Adrenal gland (tissue), 12 donors: ENCODE measurements around the gene TROAP. TPM values are rescaled to one million over a fixed set of nuclear protein-coding genes. Genes with fewer than 3 reads are reported as not detected.
A peak's percentile ranks its signal among the peaks of the same experiment; 100 is the strongest.

Source experiments
- DNase-seq, 7 donors: peaks; one replicate each; pipeline ENCODE4 v3.0.0-alpha.2; 2019 to 2020
- H3K27ac ChIP-seq, 5 donors: fragments of 200-600 bp; sonication (generic) in 4 of 5; 1 replicate in 3 of 5; 2 replicates in 2 of 5; pipeline versions ENCODE4 v1.5.1 to v1.8.0; 2016 to 2020; ENCODE audit warnings: mild to moderate bottlenecking in 1 of 5
- H3K27me3 ChIP-seq: fragments of 200-600 bp; 2 replicates; pipeline ENCODE4 v1.8.0; 2021
- H3K36me3 ChIP-seq, 2 donors: fragments of 200-600 bp; replicated peaks in 1 of 2; 1 replicate in 1 of 2; 2 replicates in 1 of 2; pipeline versions ENCODE4 v1.5.1 to v1.8.0; 2018 to 2022
- H3K4me1 ChIP-seq, 2 donors: fragments of 200-600 bp; replicated peaks in 1 of 2; 1 replicate in 1 of 2; 2 replicates in 1 of 2; pipeline versions ENCODE4 v1.5.1 to v1.8.0; 2018 to 2021
- H3K4me3 ChIP-seq, 4 donors: fragments of 200-600 bp; sonication (generic) in 3 of 4; one replicate each; pipeline ENCODE4 v1.5.1; 2016 to 2018
- H3K9me3 ChIP-seq, 3 donors: fragments of 200-600 bp; sonication (generic) in 1 of 3; replicated peaks in 1 of 3; 1 replicate in 2 of 3; 2 replicates in 1 of 3; pipeline versions ENCODE4 v1.5.1 to v1.8.0; 2016 to 2021
- POLR2A ChIP-seq, 2 donors: fragments of 450-650 bp; IDR thresholded peaks; one replicate each; pipeline ENCODE4 v1.6.1; 2017; ENCODE audit warnings: antibody characterized with exemption in 2 of 2, mild to moderate bottlenecking in 2 of 2, moderate library complexity in 1 of 2
- WGBS, 4 donors: extraction: QIAGEN DNeasy Blood & Tissue Kit in 2 of 4; methylation state at CpG; one replicate each; pipeline versions ENCODE4 v1.1.5 to v1.1.7; 2013 to 2017; 5-methylcytosine and 5-hydroxymethylcytosine counted together
- intact Hi-C, 2 donors: fragments of 100-400 bp; cut with DNase I; formaldehyde crosslinking; loops; one replicate each; pipeline versions ENCODE4 v1.14.1 to v1.15.0; 2022 to 2023
- polyA plus RNA-seq, 3 donors: library from polyadenylated mRNA; stranded (reverse); fragments of 200-250 nt in 2 of 3; fragments of 350-450 nt in 1 of 3; fragmentation: Illumina TruSeq in 1 of 3; extraction: RNeasy Lipid Tissue Mini Kit (QIAGEN cat#74804) in 1 of 3; gene quantifications; one replicate each; pipeline ENCODE4 v1.2.3, GENCODE V29; 2013 to 2014
- total RNA-seq, 9 donors: library from RNA; depleted of rRNA in 4 of 9; stranded (reverse); fragments of >200 nt in 4 of 9; fragments of 120-200 nt in 1 of 9; fragmentation: NEBNext Ultra II Directional in 1 of 9; extraction: Animal tissue kit (Norgen Biotek cat#: 25700) in 1 of 9; gene quantifications; one replicate each; pipeline versions ENCODE4 v1.1.0 to v1.2.4, GENCODE V29; 2013 to 2023
- TF ChIP-seq, protein P1 (sequence below), 6 experiments: fragments of 450-650 bp in 4 of 6; fragments of 200-600 bp in 2 of 6; sonication (generic) in 1 of 6; IDR thresholded peaks; 1 replicate in 5 of 6; 2 replicates in 1 of 6; pipeline versions ENCODE4 v1.5.1 to v1.8.0; 2016 to 2021; ENCODE audit warnings: antibody characterized with exemption in 6 of 6, mild to moderate bottlenecking in 2 of 6, moderate library complexity in 1 of 6
- donor health status: healthy with polysubstance abuse.
- donor health status: Bipolar disorder and iron deficiency.
- donor health status: DM: yes; HTN: yes; CAD: no.
- donor health status: DM: no; HTN: no; CAD: no.
- donor health status: DM: no; HTN: no; CAD: no.
- donor health status: DM: yes; HTN: yes; CAD: no.

Gene TROAP
- total and polyA plus RNA-seq, 12 donors = 0.53 to 9.5 (median 1.8) TPM; not detected in 1

DNA sequence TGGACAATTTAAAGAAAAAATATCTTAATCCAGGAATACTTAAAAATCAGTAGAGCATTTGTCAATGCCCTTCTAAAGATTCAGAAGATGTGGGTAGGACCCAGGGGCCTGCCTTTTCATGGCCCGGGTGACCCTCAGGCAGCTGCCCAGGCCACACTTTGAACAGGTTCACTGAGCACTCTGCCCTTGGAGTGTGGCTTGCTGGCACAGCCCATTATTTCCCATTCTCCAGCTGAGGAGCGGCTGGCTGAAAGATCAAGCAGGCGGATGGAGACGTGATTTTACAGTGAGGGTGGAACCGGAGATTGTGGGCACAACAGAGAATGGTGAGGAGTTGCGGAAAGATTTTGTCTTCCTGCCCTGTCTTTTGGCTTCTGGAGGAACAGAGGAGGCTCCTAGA is 35.2 kb upstream of the TROAP start:
- no peak overlapping the region for H3K4me3 ChIP-seq
- H3K36me3 ChIP-seq = no peaks in the 10 kb centered on the region
- H3K4me1 ChIP-seq = no peaks in the 10 kb centered on the region
- WGBS, 4 donors = 37 to 51% (median 45%) methylated on average over 6 of the region's 6 CpGs
- no peak overlapping the region for H3K27ac ChIP-seq
- H3K9me3 ChIP-seq = no peaks in the 10 kb centered on the region
- no peaks in the 10 kb centered on the region for H3K27me3 ChIP-seq
- TF ChIP-seq POLR2A (IDR thresholded peaks at IDR 0.05) = no peak
- TF ChIP-seq, protein P1, sequence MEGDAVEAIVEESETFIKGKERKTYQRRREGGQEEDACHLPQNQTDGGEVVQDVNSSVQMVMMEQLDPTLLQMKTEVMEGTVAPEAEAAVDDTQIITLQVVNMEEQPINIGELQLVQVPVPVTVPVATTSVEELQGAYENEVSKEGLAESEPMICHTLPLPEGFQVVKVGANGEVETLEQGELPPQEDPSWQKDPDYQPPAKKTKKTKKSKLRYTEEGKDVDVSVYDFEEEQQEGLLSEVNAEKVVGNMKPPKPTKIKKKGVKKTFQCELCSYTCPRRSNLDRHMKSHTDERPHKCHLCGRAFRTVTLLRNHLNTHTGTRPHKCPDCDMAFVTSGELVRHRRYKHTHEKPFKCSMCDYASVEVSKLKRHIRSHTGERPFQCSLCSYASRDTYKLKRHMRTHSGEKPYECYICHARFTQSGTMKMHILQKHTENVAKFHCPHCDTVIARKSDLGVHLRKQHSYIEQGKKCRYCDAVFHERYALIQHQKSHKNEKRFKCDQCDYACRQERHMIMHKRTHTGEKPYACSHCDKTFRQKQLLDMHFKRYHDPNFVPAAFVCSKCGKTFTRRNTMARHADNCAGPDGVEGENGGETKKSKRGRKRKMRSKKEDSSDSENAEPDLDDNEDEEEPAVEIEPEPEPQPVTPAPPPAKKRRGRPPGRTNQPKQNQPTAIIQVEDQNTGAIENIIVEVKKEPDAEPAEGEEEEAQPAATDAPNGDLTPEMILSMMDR (IDR thresholded peaks at IDR 0.05) = no peak
- intact Hi-C loops = no loop called here
- peak in 2 of 7 donors; percentile 4 to 47 for DNase-seq

DNA sequence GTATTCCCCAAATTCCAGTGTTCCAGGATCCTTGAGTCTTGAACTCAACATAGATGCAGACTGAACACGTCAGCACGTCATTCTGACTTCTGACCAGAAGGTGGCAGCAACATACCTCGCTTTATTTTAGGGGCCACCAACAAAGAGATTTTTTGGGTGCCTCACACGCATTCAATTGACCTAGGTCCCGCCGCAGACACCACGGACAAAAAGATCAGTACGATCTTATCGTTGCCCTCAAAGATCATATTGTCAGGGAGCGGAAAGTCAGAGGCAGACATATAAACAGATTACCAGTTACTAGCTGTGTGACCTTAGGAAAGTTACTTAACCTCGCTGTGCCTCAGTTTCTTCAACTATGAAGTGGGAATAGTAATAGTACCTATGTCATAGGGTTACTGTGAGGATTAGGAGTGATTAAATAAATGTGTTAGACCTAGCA is 34.6 kb upstream of the TROAP start:
- WGBS, 4 donors = 5 to 10% (median 8%) methylated on average over 11 of the region's 11 CpGs
- Histone ChIP-seq H3K27ac (no peak overlapping the region), H3K4me1 (no peaks in the 10 kb centered on the region), H3K9me3 (no peaks in the 10 kb centered on the region), H3K4me3 (no peak overlapping the region), H3K27me3 (no peaks in the 10 kb centered on the region), H3K36me3 (no peaks in the 10 kb centered on the region)
- intact Hi-C loops = no loop called here
- DNase-seq = peak in 6 of 7 donors; percentile 43 to 81 (median 57)
- no peak for TF ChIP-seq POLR2A (IDR thresholded peaks at IDR 0.05)
- TF ChIP-seq, protein P1 (IDR thresholded peaks at IDR 0.05) = peak; percentile 65 to 84 (median 78)

DNA sequence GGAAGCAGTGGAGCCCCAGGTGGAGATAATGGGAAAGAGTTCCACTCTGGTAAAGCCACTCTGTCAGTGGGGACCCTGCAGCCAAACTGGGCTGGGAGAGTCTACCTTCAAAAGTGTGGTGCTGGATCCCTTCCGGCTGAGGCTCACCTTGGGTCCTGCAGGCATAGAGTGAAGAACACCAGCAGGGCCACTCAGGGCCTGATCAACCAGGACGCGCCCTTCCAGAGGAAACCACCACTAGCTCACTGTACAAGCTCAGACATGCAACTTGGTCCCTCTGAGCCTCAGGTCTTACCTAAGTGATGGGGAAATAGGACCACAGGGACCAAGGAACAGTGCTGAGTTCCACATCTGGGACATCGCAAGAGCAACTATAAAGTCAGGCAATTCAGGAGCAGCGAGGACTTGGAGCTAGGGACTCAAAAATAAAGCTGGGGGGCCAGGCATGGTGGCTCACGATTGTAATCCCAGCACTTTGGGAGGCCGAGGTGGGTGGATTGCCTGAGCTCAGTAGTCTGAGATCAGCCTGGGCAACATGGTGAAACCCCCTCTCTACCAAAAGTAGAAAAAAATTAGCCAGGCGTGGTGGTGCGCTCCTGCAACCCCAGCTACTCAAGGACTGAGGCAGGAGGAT is 34.0 kb upstream of the TROAP start:
- no peaks in the 10 kb centered on the region for H3K27me3 ChIP-seq
- intact Hi-C loops = no loop called here

DNA sequence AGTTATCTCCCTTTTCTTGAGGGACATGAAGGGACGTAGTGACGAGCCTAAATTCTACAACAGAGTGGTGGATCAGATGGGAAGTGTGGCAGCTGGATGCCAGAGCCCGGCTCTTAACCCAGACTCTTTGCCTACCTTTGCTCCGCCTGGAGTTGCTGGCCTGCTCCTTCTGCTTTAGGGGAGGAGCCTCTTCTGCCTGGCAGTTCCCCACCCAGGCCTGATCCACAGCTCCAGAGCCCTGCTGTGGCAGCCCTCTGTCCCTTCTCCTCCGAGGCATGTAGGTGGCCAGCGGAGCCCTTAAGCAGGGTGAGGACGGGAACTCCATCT is 30.4 kb upstream of the TROAP start:
- peak in 1 of 7 donors; percentile 7 for DNase-seq
- Histone ChIP-seq H3K9me3 (no peaks in the 10 kb centered on the region), H3K27ac (peak overlapping the region in 1 of 5 donors; percentile 38), H3K27me3 (peaks cover 24% of the 10 kb centered on the region), H3K4me1 (peaks cover 15 to 17% of the 10 kb centered on the region in 2 donors), H3K4me3 (no peak overlapping the region), H3K36me3 (no peaks in the 10 kb centered on the region)
- intact Hi-C loops = no loop called here
- WGBS, 4 donors = 76 to 85% (median 80%) methylated on average over 4 to 7 of the region's 7 CpGs
- TF ChIP-seq, protein P1 (IDR thresholded peaks at IDR 0.05) = no peak
- TF ChIP-seq POLR2A (IDR thresholded peaks at IDR 0.05) = no peak

More for the DNA sequence above, 34.0 kb upstream of the TROAP start:
- H3K27ac ChIP-seq = no peak overlapping the region
- DNase-seq = peak in 1 of 7 donors; percentile 5
- no peak overlapping the region for H3K4me3 ChIP-seq
- no peaks in the 10 kb centered on the region for H3K9me3 ChIP-seq
- H3K4me1 ChIP-seq = no peaks in the 10 kb centered on the region
- WGBS, 4 donors = 70 to 82% (median 76%) methylated on average over 9 of the region's 9 CpGs
- no peaks in the 10 kb centered on the region for H3K36me3 ChIP-seq
- TF ChIP-seq POLR2A (IDR thresholded peaks at IDR 0.05) = no peak
- TF ChIP-seq, protein P1 (IDR thresholded peaks at IDR 0.05) = no peak
